HG03097 (cell line): ENCODE data around the gene SLC6A3.

Source experiments
- ATAC-seq: cut with Tn5 transposase; IDR thresholded peaks from one replicate; pipeline ENCODE4 v1.9.1; 2021; ENCODE audit not compliant: unreplicated experiment, low FRiP score

The SLC6A3 gene

DNA sequence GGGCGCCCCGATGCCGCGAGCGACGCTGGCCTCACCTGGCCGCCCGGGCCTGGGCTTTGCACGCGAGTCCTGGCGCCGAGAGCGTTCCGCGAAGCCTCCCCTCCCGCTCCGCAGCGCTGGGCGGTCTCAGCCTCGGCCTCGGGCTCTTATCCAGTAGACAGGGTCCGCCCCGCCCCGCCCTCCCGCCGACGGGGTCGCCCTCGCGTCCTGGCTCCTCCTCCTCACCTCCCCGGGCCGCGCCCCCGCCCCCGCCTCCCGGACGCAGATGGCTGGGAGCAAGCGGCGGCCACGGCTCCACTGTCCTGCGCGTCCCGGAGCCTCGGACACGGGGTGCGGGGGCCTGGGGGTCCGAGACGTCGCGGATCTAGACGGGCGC is at the start of gene SLC6A3:
TSS of gene SLC6A3 (minus strand) at position 128 of the 376 bp plus-strand sequence. CDS start 2,243 bp downstream, outside the sequence.
- ATAC-seq: no peak

DNA sequence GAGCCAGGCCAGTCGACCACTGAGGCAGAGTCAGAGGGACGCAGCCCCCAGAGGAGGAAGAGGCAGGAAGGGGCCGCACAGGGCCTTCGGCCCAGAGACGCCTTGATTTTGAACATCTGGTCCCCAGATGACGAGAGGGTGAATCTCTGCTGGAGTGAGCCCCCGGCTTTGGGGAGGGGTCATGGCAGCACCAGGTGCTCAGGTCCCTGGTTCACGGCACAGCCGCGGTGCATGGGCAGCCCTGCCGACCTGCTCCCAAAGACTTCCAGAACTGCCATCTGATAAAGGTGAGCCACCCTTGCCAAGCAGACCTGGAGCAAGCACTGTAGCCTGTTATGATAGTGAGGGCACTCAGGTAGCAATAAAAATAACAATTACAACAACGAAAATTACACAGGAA is 48.7 kb upstream of the SLC6A3 start:
- ATAC-seq: no peak

DNA sequence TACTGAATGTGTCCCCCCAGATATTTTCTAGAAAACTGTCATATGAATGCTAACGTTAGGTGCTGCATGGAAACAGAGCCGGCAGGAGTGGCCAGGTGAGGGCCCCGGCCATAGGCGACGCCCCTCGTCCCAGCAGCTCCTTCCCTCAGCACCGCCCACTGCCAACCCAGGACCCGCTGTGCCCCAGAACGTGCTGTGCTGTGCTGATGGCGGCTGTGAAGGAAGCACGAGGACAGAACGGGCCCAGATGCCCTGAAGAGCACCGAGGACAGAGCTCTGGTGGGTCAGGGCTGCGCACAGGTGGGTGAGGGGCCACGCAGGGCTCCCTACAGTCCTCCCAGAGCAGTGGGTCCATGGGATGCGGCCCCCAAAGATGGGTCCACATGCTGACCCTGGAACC is 48.2 kb upstream of the SLC6A3 start:
- ATAC-seq: no peak

DNA sequence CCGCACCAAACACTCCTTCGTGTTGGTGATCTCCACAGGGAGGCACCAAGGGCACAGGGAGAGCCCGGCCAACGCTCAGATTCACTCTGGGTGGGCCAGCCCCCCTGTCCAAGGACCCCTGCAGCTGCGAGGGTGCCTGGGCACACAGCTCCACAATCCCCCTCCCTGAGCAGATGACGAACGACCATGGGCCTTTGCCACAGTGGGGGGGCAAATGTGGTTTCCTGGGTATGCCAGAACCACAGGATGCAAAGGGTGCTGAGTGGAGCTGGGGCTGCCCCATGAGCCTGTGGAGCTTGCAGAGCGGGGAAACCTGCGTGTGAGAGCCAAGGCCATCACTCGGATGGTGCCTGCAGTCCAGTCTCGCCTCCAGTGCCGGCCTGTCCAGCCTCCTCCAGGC is 47.5 kb upstream of the SLC6A3 start:
- ATAC-seq: no peak

DNA sequence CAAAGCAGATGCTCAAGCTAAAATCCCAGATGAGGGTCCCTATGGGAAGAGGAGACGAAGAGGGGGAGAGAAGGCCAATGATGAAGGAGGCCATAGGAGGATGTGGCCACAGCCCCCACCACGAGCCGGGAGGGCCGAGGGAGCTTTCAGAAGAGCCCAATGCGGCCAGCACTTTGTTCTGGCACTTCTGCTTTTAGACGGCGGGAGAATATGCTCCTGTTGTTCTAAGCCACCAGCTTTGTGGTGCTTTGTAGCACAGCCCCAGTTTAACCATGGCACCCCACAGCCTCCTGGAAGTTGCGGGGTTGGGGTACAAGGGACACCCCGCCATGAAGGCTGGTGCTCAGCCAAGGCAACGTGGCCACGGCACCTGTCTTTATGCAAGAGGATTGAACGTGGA is 45.1 kb upstream of the SLC6A3 start:
- no peak for ATAC-seq

DNA sequence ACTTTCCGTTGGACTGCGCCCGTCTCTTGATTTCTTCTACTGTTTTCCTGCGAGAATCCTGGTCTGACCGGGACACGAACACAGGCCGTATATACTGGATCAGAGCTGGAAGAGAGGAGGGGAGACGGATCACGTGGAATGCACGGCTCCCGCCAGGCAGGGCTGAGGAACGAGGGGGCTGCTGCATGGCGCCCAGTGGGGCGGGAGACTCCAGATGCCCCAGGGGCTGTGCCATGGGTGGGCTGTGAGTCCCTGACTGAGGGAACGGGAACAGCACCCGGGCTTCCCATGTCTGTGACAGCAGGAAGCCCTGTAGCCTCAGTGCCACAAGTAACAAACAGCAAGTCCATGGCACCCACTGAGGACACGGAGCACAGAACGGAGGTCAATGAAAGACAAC is 44.5 kb upstream of the SLC6A3 start:
- ATAC-seq: no peak

DNA sequence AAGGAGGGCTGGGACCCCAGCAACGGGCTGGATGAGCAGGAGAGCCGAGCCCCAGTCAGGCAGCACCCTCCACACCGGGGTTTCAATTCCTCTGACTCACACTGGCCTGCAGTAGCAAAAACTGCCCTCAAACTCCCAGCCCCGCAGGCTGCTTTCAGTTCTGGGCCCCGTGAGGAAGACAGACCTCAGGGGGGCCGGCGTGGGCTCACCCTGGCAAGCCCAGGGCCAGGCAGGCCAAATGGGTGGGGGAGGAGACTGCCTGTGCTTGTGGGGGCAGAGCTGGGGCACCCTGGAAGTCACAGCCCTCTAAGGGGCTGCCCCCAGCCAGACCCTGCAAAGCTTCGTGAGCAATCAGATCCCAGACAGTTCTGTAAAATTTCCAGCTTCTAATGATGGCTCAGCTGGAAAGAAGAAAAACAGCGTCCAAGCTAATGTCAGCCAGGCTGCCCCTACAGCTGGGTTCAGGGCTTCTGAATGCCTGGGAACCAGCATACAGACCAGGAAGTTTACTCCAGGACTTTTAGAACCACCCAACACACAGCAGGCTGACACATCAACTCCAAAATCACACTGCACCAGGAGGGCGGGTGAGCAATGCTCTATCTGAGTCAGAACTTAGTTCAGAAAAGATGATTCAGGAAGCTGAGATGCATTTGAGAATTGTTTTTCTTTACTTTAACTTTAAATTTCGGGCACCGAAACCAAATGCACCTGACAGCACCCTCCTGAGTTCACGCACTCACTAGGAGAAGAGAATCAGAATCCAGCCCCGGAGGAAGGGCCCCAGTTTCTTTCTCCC is 43.8 kb upstream of the SLC6A3 start:
- ATAC-seq: peak; percentile 39

DNA sequence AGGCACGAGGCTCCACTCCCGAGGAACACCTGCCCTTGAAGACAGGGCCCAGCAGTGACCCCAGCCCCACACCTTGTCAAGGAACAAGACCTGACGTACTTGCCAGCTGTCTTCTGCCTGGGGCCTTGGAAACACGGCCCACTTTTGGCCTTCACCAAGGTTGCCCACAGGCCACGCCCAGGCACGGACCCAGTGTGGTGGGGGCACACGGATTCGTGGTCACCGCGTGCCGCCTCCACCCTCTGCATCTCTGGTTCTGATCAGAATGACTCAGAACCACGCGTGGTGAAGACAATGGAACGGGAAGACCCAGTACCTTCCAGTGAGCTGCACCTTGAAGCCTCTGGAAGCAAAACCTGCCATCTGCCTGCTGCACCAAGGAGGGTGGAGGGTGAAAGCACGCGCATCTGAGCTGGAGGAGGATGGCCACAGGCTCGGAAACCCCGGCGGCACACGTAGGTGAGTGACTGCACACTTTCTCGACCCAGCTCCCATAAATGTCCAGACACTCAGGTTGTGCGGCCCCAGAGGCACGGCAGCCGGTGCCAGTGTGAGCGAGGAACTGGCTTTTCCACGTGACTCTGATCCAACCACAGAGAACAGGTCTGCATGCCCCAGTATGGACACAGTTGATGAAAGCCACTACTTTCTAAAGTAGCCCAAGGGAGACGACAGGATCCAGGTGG is 42.0 kb upstream of the SLC6A3 start:
- no peak for ATAC-seq

DNA sequence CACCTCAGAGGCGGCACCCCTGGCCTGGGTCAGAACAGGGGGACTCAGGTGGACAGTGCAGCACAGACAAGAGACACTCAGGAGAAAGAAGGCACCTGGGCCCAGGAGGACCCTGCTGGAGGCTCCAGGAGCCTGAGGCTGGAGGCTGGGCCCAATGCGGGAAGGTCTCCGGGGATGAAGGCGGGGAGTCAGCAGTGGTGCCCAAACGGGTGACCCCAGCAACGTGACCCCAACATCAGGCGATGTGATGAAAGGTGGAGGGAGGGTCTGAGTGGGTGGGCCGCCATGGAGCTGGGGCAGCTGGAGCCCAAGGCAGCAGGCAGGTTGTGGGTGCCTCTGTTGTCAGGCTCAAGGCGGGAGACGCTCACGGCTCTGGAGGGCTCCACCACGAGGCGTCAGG is 41.0 kb upstream of the SLC6A3 start:
- no peak for ATAC-seq

DNA sequence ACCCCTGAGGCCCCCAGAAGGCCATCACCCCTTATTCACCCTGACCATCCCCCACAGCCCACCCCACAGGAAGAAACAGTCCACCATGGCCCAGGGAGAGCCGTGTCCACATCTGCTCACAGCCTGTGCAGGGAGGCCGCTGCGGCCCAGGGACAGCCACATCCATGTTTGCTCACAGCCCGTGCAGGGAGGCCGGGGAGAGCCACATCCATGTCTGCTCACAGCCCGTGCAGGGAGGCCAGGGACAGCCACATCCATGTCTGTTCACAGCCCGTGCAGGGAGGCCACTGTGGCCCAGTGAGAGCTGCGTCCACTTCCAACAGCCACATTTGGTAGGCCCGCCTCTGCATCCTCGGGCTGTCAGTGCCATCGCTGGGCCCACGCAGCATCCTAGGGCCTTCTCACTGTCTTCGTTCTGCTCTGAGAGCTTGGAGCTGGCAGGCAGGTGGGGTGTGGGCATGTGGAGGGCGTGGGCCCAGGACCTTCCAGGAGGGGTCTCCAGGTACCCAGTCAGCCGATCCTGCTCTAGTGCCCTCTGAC is 40.4 kb upstream of the SLC6A3 start:
- ATAC-seq: no peak

DNA sequence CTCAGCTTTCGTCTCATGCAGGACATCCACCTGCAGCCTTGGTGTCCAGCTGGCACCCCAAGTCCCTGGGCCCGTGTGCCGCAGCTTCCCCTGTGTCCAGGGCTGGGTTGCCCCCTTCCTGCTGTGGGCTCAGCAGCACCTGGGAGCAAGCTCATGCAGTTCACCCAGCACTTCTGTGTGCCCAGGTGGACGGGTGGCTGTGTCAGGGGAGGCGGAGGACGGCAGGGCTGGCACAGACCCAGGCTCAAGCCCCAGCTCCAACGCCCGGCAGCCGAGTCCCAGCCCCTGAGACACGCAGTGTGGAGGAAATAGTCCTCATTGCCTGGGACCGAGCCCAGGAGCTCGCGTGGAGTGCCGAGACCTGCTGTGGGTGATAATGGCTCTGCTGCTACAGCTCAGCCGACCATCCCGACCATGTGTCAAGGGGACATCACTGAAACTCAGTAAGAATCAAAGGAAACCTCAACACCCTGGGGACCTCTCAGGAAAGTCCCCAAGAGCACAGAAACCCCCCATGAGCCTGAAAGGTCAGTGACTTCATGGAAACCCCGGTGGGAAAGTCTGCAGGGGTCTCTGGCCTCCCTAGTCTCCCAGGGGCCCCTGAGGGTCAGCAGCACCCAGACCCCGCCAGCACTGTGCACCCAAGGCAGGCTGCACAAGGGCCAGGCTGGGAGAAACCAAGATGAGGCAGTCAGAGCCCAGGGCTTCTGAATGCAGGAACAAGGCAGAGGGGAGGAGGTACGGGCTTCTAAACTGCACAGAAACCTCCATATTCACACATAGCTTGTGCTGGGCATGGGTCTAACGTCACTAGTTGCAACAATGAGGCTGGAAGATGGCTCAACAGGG is 39.7 kb upstream of the SLC6A3 start:
- peak; percentile 48 for ATAC-seq

DNA sequence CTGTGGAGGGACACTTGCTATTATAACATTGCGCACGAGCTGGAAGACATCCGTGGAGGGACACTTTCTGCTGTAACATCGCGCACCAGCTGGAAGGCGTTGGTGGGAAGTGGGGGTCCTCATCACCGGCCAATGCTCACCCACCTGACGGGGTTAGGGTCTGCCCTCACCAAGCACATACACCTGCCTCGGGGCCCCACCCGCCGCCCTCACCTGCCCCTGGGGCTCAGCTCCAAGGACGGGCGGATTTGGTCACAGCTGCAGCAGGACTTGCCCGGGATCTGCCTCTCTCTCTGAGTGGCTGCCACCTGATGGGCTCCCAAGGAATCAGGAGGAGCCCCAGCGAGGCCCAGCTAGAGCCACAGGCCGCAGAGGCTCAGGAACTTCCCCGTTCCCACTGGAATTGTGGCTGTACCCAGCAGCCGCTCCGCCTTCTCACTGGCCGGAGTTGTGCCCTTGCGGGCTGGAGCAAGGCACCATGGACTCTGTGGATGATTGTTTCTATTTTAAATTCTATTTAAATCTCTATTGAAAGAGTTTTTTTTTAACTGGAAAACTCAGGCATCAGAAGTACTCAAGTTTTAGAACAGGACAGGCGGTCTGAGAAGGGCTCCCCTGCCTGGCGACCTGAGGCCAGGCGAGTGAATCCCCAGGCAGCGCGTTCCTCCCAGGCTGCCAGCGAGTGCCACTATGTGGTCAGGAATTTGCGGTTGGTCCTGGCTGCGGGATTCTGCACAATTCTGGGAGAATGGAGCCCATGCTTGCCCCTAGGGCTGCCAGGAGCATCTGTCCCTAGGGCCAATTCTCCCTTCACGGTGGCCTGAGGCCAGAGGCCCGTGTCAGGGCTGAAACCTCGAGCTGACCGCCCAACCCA is 38.9 kb upstream of the SLC6A3 start:
- ATAC-seq: no peak

DNA sequence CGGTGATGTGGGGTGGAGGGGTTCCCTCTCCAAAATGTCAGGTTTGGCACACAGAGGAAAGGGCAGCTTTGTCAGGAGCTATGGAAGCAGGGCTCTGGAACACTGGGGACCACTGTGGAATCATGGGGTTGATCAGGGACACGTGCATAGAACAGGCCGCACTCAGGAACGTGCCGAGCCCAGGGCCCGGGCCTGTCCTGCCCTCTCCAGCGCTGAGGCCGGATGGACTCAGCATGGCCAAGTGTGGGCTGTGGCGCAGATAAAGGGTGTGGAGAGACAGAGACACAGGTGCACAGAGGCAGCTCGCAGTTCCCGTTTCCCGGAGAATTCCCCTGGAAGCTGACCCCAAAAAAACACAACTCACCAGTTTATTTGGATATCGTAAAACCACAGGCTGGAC is 37.8 kb upstream of the SLC6A3 start:
- ATAC-seq: no peak

DNA sequence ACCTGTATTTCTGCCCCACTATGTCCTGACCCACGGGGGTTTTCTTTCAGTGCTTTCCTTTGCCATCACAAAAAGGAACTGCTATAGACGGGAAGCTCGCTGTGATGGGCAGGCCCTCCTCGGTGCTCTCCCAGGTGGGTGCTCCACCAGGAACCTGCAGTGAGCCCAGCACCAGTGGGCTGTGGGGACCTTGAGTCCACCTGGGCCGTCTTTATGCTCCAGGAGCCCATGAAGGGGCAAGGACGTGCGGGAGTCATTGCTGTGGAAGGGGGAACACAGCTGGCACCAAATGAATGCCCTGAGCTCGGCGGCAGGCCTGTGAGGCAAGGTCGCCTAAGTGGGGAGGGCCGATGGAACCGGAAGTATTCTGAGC is 36.7 kb upstream of the SLC6A3 start:
- ATAC-seq: no peak

DNA sequence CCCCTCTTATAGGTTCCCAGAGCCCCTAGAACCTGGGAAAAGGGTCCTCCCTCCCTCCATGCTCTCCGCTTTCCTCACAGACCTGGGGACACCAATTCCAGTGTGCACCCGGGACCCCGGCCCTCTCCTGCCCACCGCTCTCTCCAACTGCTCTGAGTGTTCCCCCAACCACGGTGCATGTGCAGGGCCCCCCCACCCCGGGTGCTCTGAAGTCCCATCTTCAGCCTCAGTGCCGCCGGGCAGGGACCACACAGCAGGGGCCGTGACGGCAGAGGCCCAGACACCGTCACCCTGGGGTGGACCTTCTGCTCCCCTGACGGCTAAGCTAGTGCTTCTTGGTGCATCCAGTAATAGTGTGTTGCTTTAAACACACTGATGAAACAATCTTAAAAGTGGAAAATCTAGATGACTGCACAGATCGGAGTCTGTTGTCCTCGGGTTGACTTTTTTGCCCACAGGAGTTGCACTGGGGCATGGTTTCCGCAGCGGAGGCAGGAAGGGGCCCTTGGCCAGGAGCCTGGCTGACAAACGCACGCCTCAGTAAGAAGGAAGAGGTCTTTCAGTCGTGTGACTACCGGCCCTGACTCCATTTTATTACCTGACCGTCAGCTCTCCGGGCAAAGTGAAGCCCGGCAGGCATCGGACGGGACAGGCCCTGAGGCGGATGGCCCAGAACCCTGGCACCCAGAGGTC is 36.2 kb upstream of the SLC6A3 start:
- ATAC-seq: no peak

DNA sequence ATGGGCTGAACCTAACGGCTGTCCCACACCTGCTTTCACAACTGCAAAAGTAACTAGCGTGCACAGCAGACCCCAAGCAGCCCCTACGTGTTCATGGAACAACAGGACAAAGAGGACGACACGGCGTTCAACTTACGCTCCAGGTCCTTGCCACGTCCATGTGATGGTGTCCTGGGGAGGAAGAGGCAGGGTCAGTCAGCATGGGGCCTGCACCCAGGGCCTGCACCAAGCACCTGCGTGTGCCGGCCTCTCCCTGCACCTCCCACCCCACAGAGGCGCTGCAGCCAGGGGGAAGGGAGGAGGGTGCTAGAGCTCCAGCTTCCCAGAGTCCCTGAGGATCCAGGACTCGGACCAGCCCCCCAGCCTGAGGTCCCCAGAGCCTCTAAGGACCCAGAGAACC is 35.6 kb upstream of the SLC6A3 start:
- ATAC-seq: no peak

DNA sequence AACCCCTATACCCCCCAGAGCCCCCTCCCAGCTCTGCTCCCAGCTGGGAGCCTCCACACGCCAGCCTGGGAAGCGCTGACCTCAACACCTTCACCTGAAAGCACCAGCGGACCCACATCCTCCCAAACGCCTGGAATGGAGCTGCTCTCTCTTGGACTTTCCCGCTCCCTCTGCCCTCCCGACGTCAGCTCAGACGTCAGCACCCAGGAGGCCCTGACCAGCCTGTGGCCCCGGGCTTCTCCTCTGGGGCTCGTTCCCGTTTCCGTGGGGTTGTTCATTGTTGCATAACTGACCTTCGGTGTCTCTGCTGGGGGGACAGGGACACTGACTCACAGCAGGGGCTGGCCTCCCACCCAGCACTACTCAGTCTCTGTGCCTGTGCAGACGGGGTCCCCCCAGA is 35.0 kb upstream of the SLC6A3 start:
- no peak for ATAC-seq

DNA sequence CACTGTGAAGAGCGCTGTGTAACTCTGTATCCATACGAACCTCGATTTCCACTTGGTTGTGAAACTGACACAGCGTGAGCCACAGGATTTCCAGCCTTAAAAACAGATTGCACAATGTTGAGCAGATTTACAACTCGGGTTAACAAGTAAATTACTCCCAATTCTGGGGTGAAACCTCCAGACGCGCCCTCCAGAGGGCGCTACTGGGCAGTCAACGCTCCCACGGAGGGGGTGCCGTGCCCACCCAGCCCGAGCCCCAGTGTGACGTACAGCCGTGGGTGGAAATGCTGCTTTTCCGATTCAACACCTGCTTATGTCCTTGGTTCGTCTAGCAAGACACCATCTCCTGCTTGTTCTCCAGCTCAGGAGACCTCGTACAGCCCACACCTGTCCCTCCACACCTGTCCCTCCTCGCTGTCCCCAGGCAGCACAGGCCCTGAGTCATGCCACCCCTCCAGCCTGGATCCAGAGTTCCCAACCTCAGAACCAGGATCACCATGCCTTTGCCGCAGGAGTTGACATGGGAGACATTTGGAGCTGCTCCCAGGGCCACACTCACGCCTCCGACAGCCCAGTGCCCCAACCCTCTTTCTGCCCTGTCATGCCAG is 34.4 kb upstream of the SLC6A3 start:
- no peak for ATAC-seq

DNA sequence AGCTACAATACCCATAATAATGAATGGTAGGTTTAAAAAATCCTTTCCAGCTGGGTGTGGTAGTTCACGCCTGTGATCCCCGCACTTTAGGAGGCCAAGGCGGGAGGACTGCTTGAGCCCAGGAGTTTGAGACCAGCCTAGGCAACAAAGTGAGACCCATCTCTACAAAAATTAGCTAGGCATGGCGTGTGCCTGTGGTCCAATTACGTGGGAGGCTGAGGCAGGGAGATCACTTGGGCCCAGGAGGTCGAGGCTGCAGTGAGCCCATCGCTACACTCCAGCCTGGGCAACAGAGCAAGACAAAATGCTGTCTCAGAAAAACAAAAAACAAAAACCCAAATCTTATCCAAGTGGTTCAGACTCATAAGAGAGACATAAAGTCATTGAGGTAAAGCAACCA is 33.8 kb upstream of the SLC6A3 start:
- ATAC-seq: no peak
